Naive thymus-derived CD4-positive, alpha-beta T cell (primary cell): ENCODE data around the gene RAPSN. TPM values are rescaled to one million over a fixed set of nuclear protein-coding genes. Genes with fewer than 3 reads are reported as not detected.

Experiments
- ATAC-seq: fragments of 150-1000 bp; cut with Tn5 transposase; 2 replicates; pipeline ENCODE4 v1.10.0; 2021; ENCODE audit warnings: mild to moderate bottlenecking, moderate library complexity
- CTCF ChIA-PET: fragments of 350-600 bp; sonication (Branson Sonifier 250); formaldehyde crosslinking; loops from one replicate; lab custom pipeline; 2021; ENCODE audit warnings: antibody characterized with exemption; lab: Charles Lee
- POLR2A ChIA-PET: fragments of 350-600 bp; sonication (Branson Sonifier 250); formaldehyde crosslinking; loops from one replicate; lab custom pipeline; 2021; ENCODE audit warnings: antibody characterized with exemption, inconsistent platforms; lab: Charles Lee
- DNase-seq, 9 donors: peaks; one replicate each; pipeline versions ENCODE4 v3.0.0 to v3.0.0-alpha.2; 2020 to 2022; ENCODE audit warnings: mixed read lengths in 1 of 9
- H3K27ac ChIP-seq: one replicate; pipeline ENCODE4 v1.7.0; 2013; ENCODE audit warnings: mild to moderate bottlenecking, low read depth, low read length, moderate library complexity
- H3K27me3 ChIP-seq, 2 donors: one replicate each; pipeline ENCODE4 v1.7.0; 2013; ENCODE audit warnings: low read length in 2 of 2, mild to moderate bottlenecking in 2 of 2, moderate library complexity in 2 of 2; ENCODE audit not compliant: control insufficient read depth in 2 of 2, insufficient read depth in 2 of 2
- H3K36me3 ChIP-seq, 3 experiments: 1 replicate in 2 of 3; 2 replicates in 1 of 3; pipeline ENCODE4 v1.7.0; 2013; ENCODE audit warnings: low read length in 3 of 3, mild to moderate bottlenecking in 3 of 3, moderate library complexity in 1 of 3; ENCODE audit not compliant: insufficient read depth in 3 of 3, control insufficient read depth in 2 of 3
- H3K4me1 ChIP-seq, 2 donors: one replicate each; pipeline ENCODE4 v1.7.0; 2013; ENCODE audit warnings: low read length in 2 of 2, mild to moderate bottlenecking in 2 of 2, moderate library complexity in 1 of 2; ENCODE audit not compliant: control insufficient read depth in 2 of 2, insufficient read depth in 2 of 2
- H3K4me3 ChIP-seq: 2 replicates; pipeline ENCODE4 v1.7.0; 2013; ENCODE audit warnings: mild to moderate bottlenecking, low read length
- H3K9me3 ChIP-seq, 3 experiments: 1 replicate in 2 of 3; 2 replicates in 1 of 3; pipeline ENCODE4 v1.7.0; 2013; ENCODE audit warnings: low read length in 3 of 3; ENCODE audit not compliant: control insufficient read depth in 2 of 3
- H3K27ac Mint-ChIP-seq, 9 donors: one replicate each; pipeline ENCODE4 v1.8.0; 2020 to 2022; ENCODE audit warnings: mixed read lengths in 9 of 9, mild to moderate bottlenecking in 8 of 9, moderate library complexity in 5 of 9, inconsistent platforms in 2 of 9
- H3K27me3 Mint-ChIP-seq, 5 donors: one replicate each; pipeline ENCODE4 v1.8.0; 2021 to 2022; ENCODE audit warnings: mixed read lengths in 5 of 5, mild to moderate bottlenecking in 1 of 5
- H3K36me3 Mint-ChIP-seq, 5 donors: one replicate each; pipeline ENCODE4 v1.8.0; 2020 to 2022; ENCODE audit warnings: mixed read lengths in 5 of 5, mild to moderate bottlenecking in 3 of 5, inconsistent platforms in 1 of 5
- H3K4me1 Mint-ChIP-seq, 7 donors: one replicate each; pipeline ENCODE4 v1.8.0; 2020 to 2022; ENCODE audit warnings: mixed read lengths in 7 of 7, mild to moderate bottlenecking in 3 of 7, inconsistent platforms in 1 of 7
- H3K4me3 Mint-ChIP-seq, 10 donors: one replicate each; pipeline ENCODE4 v1.8.0; 2020 to 2022; ENCODE audit warnings: mild to moderate bottlenecking in 10 of 10, mixed read lengths in 10 of 10, moderate library complexity in 6 of 10, inconsistent platforms in 2 of 10
- H3K9me3 Mint-ChIP-seq, 11 donors: one replicate each; pipeline ENCODE4 v1.8.0; 2020 to 2022; ENCODE audit warnings: mixed read lengths in 11 of 11, mild to moderate bottlenecking in 4 of 11, inconsistent platforms in 1 of 11, moderate library complexity in 1 of 11
- intact Hi-C, 2 donors: fragments of 100-400 bp; cut with micrococcal nuclease; formaldehyde crosslinking; loops; one replicate each; pipeline ENCODE4 v1.15.1; 2023
- polyA plus RNA-seq, 2 donors: library from polyadenylated mRNA; unstranded; fragments of 300-500 nt; fragmentation: Illumina TruSeq; gene quantifications; one replicate each; pipeline ENCODE4 v1.2.3, GENCODE V29; 2021
- total RNA-seq, 6 experiments: library from RNA in 5 of 6; stranded (reverse) in 5 of 6; gene quantifications; 1 replicate in 5 of 6; 2 replicates in 1 of 6; pipeline ENCODE4 v1.2.3 and lab custom pipeline; 2021 to 2026

Gene RAPSN
- total RNA-seq, result 1 to 10 TPM in 4 of 5 experiments, under 1 TPM in 1; 0.99 to 1.7 (median 1.4) TPM
- polyA plus RNA-seq, result not detected
- 0.81 reads per million for total RNA-seq (lab: John Stamatoyannopoulos, UW)

DNA sequence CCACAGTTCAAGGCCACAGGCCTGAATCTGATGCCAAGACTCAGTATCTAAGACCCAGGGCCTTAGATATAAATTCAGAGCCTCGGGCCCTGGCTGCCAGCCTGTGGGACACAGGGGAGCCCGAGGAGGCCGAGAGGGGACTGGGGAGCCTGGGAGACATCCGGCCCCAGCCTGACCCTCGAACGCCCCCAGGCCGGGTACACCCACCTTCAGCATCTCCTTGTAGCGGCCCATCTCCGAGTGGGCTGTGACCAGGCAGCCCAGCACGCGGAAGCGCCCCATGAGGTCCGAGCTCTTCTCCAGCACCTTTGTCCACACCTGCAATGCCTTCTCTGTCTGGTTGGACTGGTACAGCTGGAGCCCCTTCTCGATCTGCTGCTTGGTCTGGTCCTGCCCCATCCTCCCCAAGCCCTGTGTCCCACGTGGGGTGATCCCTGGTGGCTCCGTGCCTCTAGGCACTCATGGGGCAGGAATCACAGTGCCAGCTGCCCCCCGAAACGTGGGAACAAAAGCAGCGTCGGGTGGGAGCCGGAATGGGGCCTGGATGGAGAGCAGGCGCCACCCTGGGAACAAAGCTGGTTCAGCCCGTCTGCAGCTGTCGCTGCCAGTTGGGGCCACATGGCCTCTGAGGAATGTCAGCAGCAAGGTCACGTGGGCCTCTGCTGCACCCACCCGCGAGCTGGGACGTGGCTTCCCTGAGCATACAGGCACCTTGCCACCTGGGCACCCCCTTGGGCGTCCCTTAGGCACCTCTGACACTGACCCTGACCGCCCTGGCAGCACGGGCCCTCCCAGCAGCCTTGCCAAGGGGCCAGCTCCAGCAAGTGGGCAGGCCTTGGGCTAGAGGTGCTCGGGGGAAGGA is at the start of gene RAPSN:
TSS of gene RAPSN (minus strand) at position 571 of the 862 bp plus-strand sequence. CDS start at position 399, 172 bp downstream.
- Mint-ChIP-seq H3K4me3 (no peak within 1 kb of the TSS), H3K9me3 (no peaks in the 10 kb centered on the region), H3K36me3 (no peaks in the 10 kb centered on the region), H3K27me3 (no peaks in the 10 kb centered on the region), H3K4me1 (peaks cover 0 to 2% (median 0%) of the 10 kb centered on the region in 7 donors), H3K27ac (peak within 1 kb of the TSS in 1 of 9 donors; percentile 3)
- H3K4me3 ChIP-seq, result no peak within 1 kb of the TSS
- H3K4me1 ChIP-seq, result no peaks in the 10 kb centered on the region
- intact Hi-C loops, result no loop called here
- no peak within 1 kb of the TSS for H3K27ac ChIP-seq
- no peaks in the 10 kb centered on the region for H3K9me3 ChIP-seq
- ChIA-PET POLR2A (no interaction called here), CTCF (no interaction called here)
- ATAC-seq, result peak; percentile 26
- H3K36me3 ChIP-seq, result no peaks in the 10 kb centered on the region
- H3K27me3 ChIP-seq, result no peaks in the 10 kb centered on the region
- no peak for DNase-seq

DNA sequence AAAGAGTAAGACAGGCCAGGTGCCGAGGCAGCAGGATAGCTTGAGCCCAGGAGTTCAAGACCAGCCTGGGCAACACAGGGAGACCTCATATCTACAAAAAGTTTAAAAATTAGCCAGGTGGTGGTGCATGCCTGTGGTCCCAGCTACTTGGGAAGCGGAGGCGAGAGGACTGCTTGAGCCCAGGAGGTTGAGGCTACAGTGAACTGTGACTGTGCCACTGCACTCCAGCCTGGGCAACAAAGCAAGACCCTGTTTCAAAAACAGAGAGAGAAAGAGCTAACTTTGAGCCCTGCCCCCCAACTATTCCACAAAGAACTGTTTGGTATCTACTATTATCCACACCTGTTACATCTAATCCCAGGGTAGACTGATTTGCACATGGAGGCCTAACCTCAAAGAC is 49.2 kb upstream of the RAPSN start:
- Histone ChIP-seq H3K27me3 (no peaks in the 10 kb centered on the region), H3K36me3 (peaks cover 0 to 31% (median 8%) of the 10 kb centered on the region in 3 experiments), H3K9me3 (no peaks in the 10 kb centered on the region), H3K27ac (no peak overlapping the region), H3K4me1 (peaks cover 0 to 9% of the 10 kb centered on the region in 2 donors), H3K4me3 (no peak overlapping the region)
- peak overlapping the region in 4 of 9 donors; percentile 15 to 79 (median 60) for H3K27ac Mint-ChIP-seq
- peaks cover 24 to 48% (median 38%) of the 10 kb centered on the region in 7 donors for H3K4me1 Mint-ChIP-seq
- DNase-seq, result no peak
- H3K27me3 Mint-ChIP-seq, result no peaks in the 10 kb centered on the region
- intact Hi-C loops, result no loop called here
- ChIA-PET POLR2A (interaction anchor here (1.7 kb wide), 1 partner anchor 81 kb away, joined by 4 read pairs; the partner anchor contains the start of genes KBTBD4 and NDUFS3), CTCF (interaction anchor here (0.6 kb wide), 1 partner anchor 613 kb away, joined by 3 read pairs; no protein-coding TSS in a partner anchor)
- no peak for ATAC-seq
- peaks cover 0 to 30% (median 5%) of the 10 kb centered on the region in 5 donors for H3K36me3 Mint-ChIP-seq
- no peaks in the 10 kb centered on the region for H3K9me3 Mint-ChIP-seq
- no peak overlapping the region for H3K4me3 Mint-ChIP-seq

DNA sequence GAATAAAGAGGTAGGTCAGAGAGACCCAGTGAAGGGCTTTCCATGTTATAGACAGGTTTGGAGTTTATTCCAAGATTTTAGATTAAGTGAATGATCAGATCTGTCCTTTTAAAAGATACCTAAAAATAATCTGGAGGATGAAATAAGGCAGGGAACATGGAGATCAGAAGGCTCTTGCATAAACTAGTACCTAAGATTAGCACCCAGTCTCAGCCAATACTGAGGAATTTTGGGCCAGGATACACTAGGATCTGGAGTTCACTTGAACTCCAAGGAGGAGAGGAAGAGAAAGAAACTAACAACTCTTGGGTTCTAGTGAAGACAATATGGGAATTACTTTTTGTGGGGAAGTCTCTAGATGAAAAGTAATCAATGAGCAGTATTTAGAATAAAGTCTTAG is 47.9 kb upstream of the RAPSN start:
- Mint-ChIP-seq H3K9me3 (no peaks in the 10 kb centered on the region), H3K4me3 (no peak overlapping the region), H3K4me1 (peaks cover 20 to 45% (median 33%) of the 10 kb centered on the region in 7 donors), H3K36me3 (peaks cover 3 to 22% (median 10%) of the 10 kb centered on the region in 5 donors), H3K27ac (no peak overlapping the region), H3K27me3 (no peaks in the 10 kb centered on the region)
- ATAC-seq (no peak), DNase-seq (no peak)
- Histone ChIP-seq H3K36me3 (peaks cover 0 to 31% (median 8%) of the 10 kb centered on the region in 3 experiments), H3K27ac (no peak overlapping the region), H3K4me1 (peaks cover 0 to 9% of the 10 kb centered on the region in 2 donors), H3K27me3 (no peaks in the 10 kb centered on the region), H3K9me3 (no peaks in the 10 kb centered on the region), H3K4me3 (no peak overlapping the region)
- ChIA-PET POLR2A (no interaction called here), CTCF (no interaction called here)
- intact Hi-C loops, result no loop called here

DNA sequence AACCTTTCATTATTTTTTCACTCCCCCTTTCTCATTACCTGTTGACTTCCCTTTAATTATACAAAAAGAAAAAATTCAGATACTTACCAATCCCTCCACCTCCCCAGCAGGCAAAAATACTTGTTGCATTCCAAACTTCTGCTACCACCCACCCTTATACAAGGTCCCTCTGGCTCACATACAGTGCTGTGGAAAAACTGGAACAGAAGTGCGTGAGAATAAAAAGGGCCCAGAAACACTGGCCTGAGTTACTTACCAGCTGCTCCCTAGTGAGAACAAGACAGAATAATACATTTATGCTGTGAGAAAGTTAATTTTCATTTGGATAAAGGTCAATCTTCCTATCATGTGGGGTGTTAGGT is 46.9 kb upstream of the RAPSN start:
- ATAC-seq (no peak), DNase-seq (no peak)
- Mint-ChIP-seq H3K4me3 (no peak overlapping the region), H3K36me3 (peaks cover 3 to 19% (median 10%) of the 10 kb centered on the region in 5 donors), H3K9me3 (no peaks in the 10 kb centered on the region), H3K27me3 (no peaks in the 10 kb centered on the region), H3K27ac (no peak overlapping the region), H3K4me1 (peaks cover 20 to 45% (median 31%) of the 10 kb centered on the region in 7 donors)
- intact Hi-C loops, result no loop called here
- Histone ChIP-seq H3K4me1 (peaks cover 0 to 9% of the 10 kb centered on the region in 2 donors), H3K9me3 (no peaks in the 10 kb centered on the region), H3K27me3 (no peaks in the 10 kb centered on the region), H3K36me3 (peaks cover 0 to 31% (median 8%) of the 10 kb centered on the region in 3 experiments), H3K27ac (no peak overlapping the region), H3K4me3 (no peak overlapping the region)
- CTCF ChIA-PET, result no interaction called here
- POLR2A ChIA-PET, result no interaction called here

DNA sequence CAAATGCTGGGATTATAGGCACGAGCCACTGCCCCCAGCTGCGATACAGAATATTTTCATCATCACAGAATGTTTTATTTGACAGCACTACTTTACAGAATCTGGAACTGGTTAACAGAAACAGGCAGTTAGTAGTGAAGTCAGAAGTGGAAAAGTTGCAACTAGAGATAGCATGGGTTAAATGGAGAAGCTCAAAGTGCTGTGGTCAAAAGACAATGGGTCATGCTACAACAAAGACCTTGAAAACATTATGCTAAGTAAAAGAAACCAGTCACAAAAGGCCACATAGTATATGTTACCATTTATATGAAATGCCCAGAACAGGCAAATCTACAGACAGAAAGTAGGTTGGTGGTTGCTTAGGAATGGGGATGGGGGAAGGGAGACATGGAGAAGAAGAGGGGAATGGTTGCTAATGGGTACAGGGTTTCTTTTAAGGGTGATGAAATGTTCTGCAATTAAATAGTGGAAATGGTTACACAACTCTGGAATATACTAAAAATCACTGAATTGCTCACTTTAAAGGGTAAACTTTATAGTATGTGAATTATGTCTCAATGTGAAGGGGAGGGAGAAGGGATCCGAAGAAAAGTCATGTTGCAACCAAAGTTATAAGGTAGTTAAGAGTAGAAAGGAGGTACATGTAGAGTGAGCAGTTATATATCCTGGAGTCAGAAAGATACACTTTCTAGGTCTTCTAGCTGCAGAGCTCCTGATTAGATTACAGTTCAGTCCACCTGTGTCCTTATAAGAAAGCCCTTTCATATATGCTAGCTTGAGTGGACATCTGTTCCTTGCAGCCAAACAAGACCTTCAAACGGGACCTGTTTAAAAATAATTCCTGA is 46.3 kb upstream of the RAPSN start:
- POLR2A ChIA-PET, result no interaction called here
- no peak overlapping the region for H3K27ac ChIP-seq
- Mint-ChIP-seq H3K4me1 (peaks cover 18 to 39% (median 28%) of the 10 kb centered on the region in 7 donors), H3K9me3 (no peaks in the 10 kb centered on the region), H3K27ac (no peak overlapping the region), H3K4me3 (no peak overlapping the region), H3K36me3 (peaks cover 3 to 14% (median 10%) of the 10 kb centered on the region in 5 donors), H3K27me3 (no peaks in the 10 kb centered on the region)
- CTCF ChIA-PET, result no interaction called here
- DNase-seq, result no peak
- H3K36me3 ChIP-seq, result peaks cover 0 to 31% (median 8%) of the 10 kb centered on the region in 3 experiments
- H3K9me3 ChIP-seq, result no peaks in the 10 kb centered on the region
- H3K4me1 ChIP-seq, result peaks cover 0 to 9% of the 10 kb centered on the region in 2 donors
- no peaks in the 10 kb centered on the region for H3K27me3 ChIP-seq
- H3K4me3 ChIP-seq, result no peak overlapping the region
- intact Hi-C loops, result no loop called here
- no peak for ATAC-seq

DNA sequence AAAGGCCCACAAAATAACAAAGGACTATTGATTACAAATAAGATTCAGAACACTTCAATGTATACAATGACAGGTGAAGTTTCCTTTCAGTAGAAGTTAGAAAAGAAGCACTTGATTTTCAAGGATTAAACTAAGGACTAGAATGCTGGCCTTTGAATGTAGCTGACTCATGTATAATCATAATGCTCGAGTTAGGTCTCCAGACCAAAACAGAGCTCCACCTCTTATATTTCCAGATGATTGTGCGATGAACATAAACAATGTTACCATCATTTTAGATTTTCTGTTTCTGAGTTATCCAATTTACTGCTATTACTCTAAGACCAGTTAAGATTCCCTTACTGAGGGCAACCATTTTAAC is 40.4 kb upstream of the RAPSN start:
- ATAC-seq, result no peak
- Mint-ChIP-seq H3K4me1 (peaks cover 5 to 26% (median 19%) of the 10 kb centered on the region in 7 donors), H3K4me3 (no peak overlapping the region), H3K27me3 (no peaks in the 10 kb centered on the region), H3K9me3 (no peaks in the 10 kb centered on the region), H3K27ac (peak overlapping the region in 7 of 9 donors; percentile 3 to 49 (median 37)), H3K36me3 (peaks cover 3 to 35% (median 23%) of the 10 kb centered on the region in 5 donors)
- no peak for DNase-seq
- Histone ChIP-seq H3K4me1 (no peaks in the 10 kb centered on the region), H3K36me3 (peaks cover 7 to 42% (median 13%) of the 10 kb centered on the region in 3 experiments), H3K27ac (peak overlapping the region; percentile 5), H3K27me3 (no peaks in the 10 kb centered on the region), H3K9me3 (no peaks in the 10 kb centered on the region), H3K4me3 (no peak overlapping the region)
- CTCF ChIA-PET, result no interaction called here
- intact Hi-C loops, result loop anchor here in 1 of 2 donors (5.0 kb wide), 1 partner anchor 33 kb away; no protein-coding TSS in a partner anchor
- POLR2A ChIA-PET, result no interaction called here
